ENCODE data around the gene NEU3.

Gene NEU3, protein sequence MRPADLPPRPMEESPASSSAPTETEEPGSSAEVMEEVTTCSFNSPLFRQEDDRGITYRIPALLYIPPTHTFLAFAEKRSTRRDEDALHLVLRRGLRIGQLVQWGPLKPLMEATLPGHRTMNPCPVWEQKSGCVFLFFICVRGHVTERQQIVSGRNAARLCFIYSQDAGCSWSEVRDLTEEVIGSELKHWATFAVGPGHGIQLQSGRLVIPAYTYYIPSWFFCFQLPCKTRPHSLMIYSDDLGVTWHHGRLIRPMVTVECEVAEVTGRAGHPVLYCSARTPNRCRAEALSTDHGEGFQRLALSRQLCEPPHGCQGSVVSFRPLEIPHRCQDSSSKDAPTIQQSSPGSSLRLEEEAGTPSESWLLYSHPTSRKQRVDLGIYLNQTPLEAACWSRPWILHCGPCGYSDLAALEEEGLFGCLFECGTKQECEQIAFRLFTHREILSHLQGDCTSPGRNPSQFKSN

DNA sequence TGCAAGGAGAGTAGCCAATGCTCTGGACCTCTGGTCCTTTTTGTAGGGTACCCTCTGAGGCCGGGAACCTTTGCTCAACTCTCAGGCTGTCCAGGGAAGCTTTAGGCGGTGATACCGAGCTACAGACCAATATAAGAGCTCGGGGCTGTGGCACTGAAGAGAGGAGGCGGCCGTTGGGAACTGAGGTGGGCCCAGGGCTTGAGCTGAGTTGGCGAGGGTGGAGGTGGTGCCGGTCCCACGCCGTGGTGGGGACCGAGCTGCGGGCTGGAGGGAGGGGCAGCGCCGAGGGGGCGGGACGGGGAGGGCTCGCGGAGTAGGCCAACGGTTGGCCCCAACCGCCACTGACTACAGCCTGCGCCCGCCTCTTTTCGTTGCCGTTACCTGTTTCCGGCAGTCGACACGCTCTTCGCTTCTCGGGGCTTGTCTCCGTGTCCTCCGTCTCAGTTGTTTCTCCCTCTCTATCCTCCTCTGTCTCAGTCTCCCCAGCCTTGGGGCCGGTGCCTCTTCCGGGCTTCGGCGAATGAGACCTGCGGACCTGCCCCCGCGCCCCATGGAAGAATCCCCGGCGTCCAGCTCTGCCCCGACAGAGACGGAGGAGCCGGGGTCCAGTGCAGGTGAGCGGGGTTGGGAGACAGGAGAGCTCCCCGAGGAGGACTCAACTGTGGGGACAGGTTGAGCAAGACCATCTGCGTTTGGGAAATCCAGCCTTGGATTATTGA, at the start of gene NEU3:
Gene NEU3 (plus strand): TSS at position 393 of the 719 bp plus-strand sequence. CDS start 128 bp downstream, at position 521.
- H3K9ac ChIP-seq (ENCODE audit: insufficient read length) = peak within 1 kb of the TSS; percentile 93
- no peak for DNase-seq (ENCODE audit: low read depth, low spot score)
- H3K4me3 ChIP-seq = peak within 1 kb of the TSS; percentile 93
- peak; percentile 83 for TF ChIP-seq POLR2AphosphoS5 (IDR thresholded peaks at IDR 0.05; ENCODE audit: borderline replicate concordance, low read depth, low read length)
- TF ChIP-seq EZH2 (IDR thresholded peaks at IDR 0.05) = no peak
- TF ChIP-seq FOXP2 (optimal IDR thresholded peaks at IDR 0.05; ENCODE audit: control extremely low read depth, extremely low read length, insufficient read depth) = no peak
- H3K9me3 ChIP-seq (ENCODE audit: low read depth, low read length) = no peaks in the 10 kb centered on the region
- no peak within 1 kb of the TSS for H3K27ac ChIP-seq
- H3K36me3 ChIP-seq (ENCODE audit: insufficient read depth, low read length) = no peaks in the 10 kb centered on the region

DNA sequence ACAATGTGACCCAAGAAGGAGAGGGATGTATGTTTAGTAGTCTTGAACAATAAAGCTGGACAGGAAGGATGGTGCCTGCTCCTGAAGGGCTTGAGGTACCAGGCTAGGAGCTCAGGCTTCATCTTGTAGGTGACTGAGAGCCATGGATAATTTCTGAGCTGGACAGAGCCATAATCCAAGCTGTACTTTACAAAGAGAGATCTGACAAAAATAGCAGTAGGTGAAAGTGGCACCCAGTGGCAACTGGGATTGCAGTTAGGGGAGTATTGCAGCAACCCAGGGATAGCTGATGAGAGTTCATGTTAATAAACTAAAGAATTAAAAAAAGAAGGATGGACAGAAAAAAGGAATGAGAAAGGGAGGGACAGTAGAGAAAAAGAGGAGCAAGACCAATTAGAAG, 47.2 kb upstream of the NEU3 start:
- H3K4me3 ChIP-seq = no peak overlapping the region
- DNase-seq (ENCODE audit: low read depth, low spot score) = no peak
- H3K9me3 ChIP-seq (ENCODE audit: low read depth, low read length) = no peaks in the 10 kb centered on the region
- H3K36me3 ChIP-seq (ENCODE audit: insufficient read depth, low read length) = no peaks in the 10 kb centered on the region
- H3K9ac ChIP-seq (ENCODE audit: insufficient read length) = no peak overlapping the region
- no peak for TF ChIP-seq POLR2AphosphoS5 (IDR thresholded peaks at IDR 0.05; ENCODE audit: borderline replicate concordance, low read depth, low read length)
- TF ChIP-seq FOXP2 (optimal IDR thresholded peaks at IDR 0.05; ENCODE audit: control extremely low read depth, extremely low read length, insufficient read depth) = no peak
- no peak overlapping the region for H3K27ac ChIP-seq

DNA sequence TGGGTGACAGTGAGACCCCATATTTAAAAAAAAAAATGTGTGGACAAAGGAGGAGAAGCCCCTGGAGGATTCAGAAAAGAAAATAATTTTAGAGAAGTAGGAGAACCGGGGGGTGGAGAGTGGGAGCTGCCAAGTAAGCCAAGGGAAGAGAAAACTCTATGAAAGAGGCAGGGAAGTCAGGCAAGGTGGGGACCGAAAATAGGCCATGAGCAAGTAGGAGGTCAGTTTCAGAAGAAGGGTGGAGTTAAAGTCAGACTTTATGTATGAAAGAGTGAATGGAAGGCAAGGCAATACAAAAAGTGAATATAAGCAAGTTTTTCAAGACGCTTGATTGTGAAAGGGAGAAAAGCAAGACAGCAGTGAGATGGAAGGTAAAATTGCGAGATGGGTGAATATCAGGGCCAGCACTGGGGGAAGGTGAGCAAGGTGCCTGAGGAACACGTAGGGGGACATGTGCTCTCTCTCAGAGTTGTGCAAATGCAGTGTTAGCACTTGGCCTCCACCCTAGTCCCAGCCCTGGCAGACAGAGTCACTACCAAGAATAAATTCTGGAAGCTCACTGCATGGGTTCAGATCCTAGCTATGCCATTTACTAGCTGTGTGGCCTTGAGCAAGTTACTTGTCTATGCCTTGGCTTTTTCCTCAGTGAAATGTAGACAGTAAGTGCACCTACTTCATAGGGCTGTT, 46.5 kb upstream of the NEU3 start:
- DNase-seq (ENCODE audit: low read depth, low spot score) = no peak
- Histone ChIP-seq H3K36me3 (ENCODE audit: insufficient read depth, low read length) (no peaks in the 10 kb centered on the region), H3K4me3 (no peak overlapping the region), H3K9me3 (ENCODE audit: low read depth, low read length) (no peaks in the 10 kb centered on the region), H3K9ac (ENCODE audit: insufficient read length) (no peak overlapping the region), H3K27ac (no peak overlapping the region)
- TF ChIP-seq POLR2AphosphoS5 (IDR thresholded peaks at IDR 0.05; ENCODE audit: borderline replicate concordance, low read depth, low read length) (no peak), FOXP2 (optimal IDR thresholded peaks at IDR 0.05; ENCODE audit: control extremely low read depth, extremely low read length, insufficient read depth) (no peak), EZH2 (IDR thresholded peaks at IDR 0.05) (no peak)

DNA sequence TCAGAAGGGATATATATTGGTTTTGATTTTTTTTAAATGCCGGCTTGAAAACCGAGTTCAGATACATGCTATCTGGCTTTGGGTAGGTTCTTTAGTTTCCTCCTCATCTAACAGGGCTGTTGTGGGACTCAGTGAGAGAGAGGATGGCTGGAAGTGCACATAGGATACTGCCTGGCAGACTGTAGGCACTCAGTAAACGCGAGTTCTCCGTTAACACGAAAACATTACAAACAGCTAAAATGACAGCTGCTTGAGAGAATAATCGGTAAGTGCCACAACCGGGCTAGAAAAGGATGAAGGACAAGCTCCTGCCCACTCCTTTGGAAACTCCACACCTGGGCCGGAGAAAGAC, 40.2 kb upstream of the NEU3 start:
- Histone ChIP-seq H3K36me3 (ENCODE audit: insufficient read depth, low read length) (peaks cover 28% of the 10 kb centered on the region), H3K27ac (no peak overlapping the region), H3K9me3 (ENCODE audit: low read depth, low read length) (no peaks in the 10 kb centered on the region), H3K9ac (ENCODE audit: insufficient read length) (peak overlapping the region; percentile 74), H3K4me3 (peak overlapping the region; percentile 98)
- TF ChIP-seq EZH2 (IDR thresholded peaks at IDR 0.05) = no peak
- no peak for DNase-seq (ENCODE audit: low read depth, low spot score)

DNA sequence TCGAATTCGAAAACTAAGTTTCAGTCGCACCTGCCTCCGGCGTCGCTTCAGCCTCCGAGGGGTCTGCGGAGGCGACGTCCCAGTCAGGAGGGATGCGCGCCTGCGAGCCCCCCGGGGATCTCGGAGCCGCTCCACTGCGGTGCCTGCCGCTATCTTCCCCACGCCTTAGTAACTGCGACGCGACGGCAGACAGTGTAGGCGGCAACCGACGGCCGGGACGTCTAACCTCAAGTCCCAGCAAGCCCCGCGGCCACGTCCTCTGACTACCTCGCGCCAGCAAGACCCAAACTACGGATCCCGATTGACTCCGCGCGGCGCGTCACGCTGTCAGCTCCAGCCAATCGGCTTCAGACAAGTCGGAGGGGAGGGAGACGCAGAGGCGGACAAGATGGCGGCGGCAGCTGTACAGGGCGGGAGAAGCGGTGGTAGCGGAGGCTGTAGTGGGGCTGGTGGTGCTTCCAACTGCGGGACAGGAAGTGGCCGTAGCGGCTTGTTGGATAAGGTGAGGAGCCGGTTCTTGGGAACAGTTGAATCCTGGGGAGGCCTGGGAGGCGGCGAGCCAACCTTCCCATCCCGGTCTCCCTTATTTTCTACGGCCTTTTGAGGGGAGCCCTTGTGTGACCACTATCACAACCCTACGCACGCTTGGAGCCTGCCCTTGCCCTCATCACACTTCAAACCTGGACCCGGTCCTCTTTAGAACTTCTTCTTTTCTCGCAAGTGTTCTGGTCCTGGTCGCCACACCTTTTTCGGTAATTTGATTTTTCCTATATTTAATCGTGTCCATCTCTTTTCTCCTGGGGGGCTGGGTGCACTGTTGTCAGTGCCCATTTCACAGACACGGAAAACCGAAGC, 39.6 kb upstream of the NEU3 start, which contains the start of the genes SPCS2 and XRRA1:
Gene SPCS2 (plus strand): TSS at position 369 of the 855 bp plus-strand sequence. CDS start 20 bp downstream, at position 389.
Gene XRRA1 (minus strand): TSS at position 194 of the 855 bp plus-strand sequence. CDS start 8,213 bp downstream, outside the sequence.
- peak within 1 kb of the TSS; percentile 65 for H3K27ac ChIP-seq
- TF ChIP-seq FOXP2 (optimal IDR thresholded peaks at IDR 0.05; ENCODE audit: control extremely low read depth, extremely low read length, insufficient read depth) (no peak), POLR2AphosphoS5 (IDR thresholded peaks at IDR 0.05; ENCODE audit: borderline replicate concordance, low read depth, low read length) (peak; percentile 95)
- peaks cover 2% of the 10 kb centered on the region; the same call in 1 of the 2 replicates for H3K9me3 ChIP-seq (ENCODE audit: low read depth, low read length)
- peak within 1 kb of the TSS; percentile 98 for H3K4me3 ChIP-seq
- peak within 1 kb of the TSS; percentile 99 for H3K9ac ChIP-seq (ENCODE audit: insufficient read length)
- H3K36me3 ChIP-seq (ENCODE audit: insufficient read depth, low read length) = peaks cover 34% of the 10 kb centered on the region
- DNase-seq (ENCODE audit: low read depth, low spot score) = peak; percentile 93

DNA sequence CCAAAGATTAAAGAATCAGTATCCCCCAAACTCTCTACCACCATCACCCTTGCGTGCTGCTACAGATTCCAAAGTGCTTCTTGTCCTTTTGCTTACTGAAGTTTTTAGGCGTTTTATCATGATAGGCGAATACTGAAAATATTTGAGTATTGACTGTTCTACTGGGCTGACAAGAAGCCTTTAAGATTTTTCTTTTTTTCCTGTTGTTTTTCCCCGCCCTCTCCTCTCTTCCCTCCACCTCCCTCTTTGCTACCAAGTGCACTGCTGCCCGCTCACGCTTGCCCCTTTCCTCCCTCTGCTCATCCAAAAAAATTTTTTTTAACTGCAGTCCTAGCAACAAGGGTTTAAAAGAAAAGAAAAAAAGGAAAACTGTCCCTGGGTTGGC, 39.0 kb upstream of the NEU3 start:
- H3K9me3 ChIP-seq (ENCODE audit: low read depth, low read length) = peaks cover 3% of the 10 kb centered on the region
- no peak for TF ChIP-seq EZH2 (IDR thresholded peaks at IDR 0.05)
- no peak for TF ChIP-seq FOXP2 (optimal IDR thresholded peaks at IDR 0.05; ENCODE audit: control extremely low read depth, extremely low read length, insufficient read depth)
- no peak for TF ChIP-seq POLR2AphosphoS5 (IDR thresholded peaks at IDR 0.05; ENCODE audit: borderline replicate concordance, low read depth, low read length)
- H3K36me3 ChIP-seq (ENCODE audit: insufficient read depth, low read length) = peaks cover 40% of the 10 kb centered on the region
- H3K27ac ChIP-seq = peak overlapping the region; percentile 65; the same call in 1 of the 2 replicates
- H3K4me3 ChIP-seq = peak overlapping the region; percentile 98
- H3K9ac ChIP-seq (ENCODE audit: insufficient read length) = peak overlapping the region; percentile 99
- no peak for DNase-seq (ENCODE audit: low read depth, low spot score)

DNA sequence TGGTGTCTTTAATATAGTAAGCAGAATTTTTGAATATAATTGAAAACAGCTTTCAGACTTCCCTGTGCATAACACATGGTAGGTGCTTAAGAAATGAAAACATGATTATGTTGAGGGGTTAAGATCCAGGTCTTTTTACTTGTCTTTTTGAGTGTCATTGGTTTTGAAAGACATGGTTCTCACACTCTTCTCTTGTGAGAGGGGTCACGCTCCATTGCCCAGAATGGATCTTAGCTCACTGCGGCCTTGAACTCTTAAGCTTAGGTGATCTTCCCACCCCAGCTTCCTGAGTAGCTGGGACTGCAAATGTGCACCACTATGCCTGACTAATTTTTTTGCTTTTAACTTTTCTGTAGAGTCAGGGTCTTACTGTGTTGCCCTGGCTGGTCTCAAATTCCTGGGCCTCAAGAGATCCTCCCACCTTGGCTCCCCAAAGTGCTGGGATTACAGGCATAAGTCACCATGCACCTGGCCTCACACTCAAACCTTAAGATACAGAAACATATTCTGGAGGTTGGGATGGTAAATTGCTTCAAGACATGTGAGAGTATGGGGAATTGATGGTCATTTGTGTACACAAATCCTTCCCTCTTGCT, 38.3 kb upstream of the NEU3 start:
- no peak overlapping the region for H3K27ac ChIP-seq
- H3K36me3 ChIP-seq (ENCODE audit: insufficient read depth, low read length) = peaks cover 47% of the 10 kb centered on the region
- TF ChIP-seq FOXP2 (optimal IDR thresholded peaks at IDR 0.05; ENCODE audit: control extremely low read depth, extremely low read length, insufficient read depth) = no peak
- TF ChIP-seq EZH2 (IDR thresholded peaks at IDR 0.05) = no peak
- no peak for TF ChIP-seq POLR2AphosphoS5 (IDR thresholded peaks at IDR 0.05; ENCODE audit: borderline replicate concordance, low read depth, low read length)
- peak overlapping the region; percentile 98 for H3K4me3 ChIP-seq
- peaks cover 8% of the 10 kb centered on the region for H3K9me3 ChIP-seq (ENCODE audit: low read depth, low read length)
- no peak for DNase-seq (ENCODE audit: low read depth, low spot score)
- H3K9ac ChIP-seq (ENCODE audit: insufficient read length) = peak overlapping the region; percentile 99
